ENCODE data around the gene MOK. TPM values are rescaled to one million over a fixed set of nuclear protein-coding genes. Genes with fewer than 3 reads are reported as not detected.
A peak's percentile ranks its signal among the peaks of the same experiment; 100 is the strongest.

MOK gene
- polyA plus RNA-seq, 12 donors, result 6.7 to 21.7 (median 8.1) TPM; not detected in 1

DNA sequence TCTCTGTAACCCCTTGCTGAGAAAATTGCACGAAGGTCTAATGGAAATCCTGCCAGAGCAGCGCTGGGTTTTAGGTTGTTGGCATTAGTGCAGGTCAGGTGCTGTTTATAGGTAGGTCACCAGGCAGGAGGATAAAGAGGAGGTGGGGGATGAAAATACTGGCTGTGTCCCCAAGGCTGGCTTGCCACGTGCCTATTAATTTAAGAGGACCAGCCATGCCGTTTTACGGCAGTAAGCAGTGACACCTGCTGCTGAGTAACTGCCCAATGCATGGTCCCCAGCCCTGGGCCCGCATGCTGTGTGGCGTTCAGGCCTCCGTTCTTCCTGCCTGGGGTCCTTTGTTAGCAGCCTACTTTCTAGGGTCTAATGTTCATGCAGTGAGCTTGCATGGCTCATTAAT lies 98.0 kb downstream of the MOK start:
- no peak for DNase-seq

DNA sequence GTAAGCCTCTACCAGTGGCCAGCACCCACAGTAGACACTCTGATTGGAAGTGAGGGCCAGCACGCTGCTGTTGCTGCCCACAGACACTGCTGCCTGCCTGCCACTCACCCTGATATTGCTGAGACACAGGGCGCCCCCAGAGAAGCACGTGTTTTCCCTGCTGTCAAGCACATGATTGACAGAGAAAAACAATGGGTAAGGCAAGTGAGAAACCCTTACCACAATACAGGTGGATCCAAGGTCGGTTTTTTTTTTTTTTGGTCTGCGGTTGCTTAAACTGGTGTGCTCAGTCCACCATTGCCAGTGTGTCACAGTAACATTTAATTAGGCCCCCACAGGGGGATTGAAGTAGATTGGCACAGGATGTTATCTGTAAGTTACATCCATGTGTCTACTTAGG lies 99.4 kb downstream of the MOK start:
- no peak for DNase-seq

DNA sequence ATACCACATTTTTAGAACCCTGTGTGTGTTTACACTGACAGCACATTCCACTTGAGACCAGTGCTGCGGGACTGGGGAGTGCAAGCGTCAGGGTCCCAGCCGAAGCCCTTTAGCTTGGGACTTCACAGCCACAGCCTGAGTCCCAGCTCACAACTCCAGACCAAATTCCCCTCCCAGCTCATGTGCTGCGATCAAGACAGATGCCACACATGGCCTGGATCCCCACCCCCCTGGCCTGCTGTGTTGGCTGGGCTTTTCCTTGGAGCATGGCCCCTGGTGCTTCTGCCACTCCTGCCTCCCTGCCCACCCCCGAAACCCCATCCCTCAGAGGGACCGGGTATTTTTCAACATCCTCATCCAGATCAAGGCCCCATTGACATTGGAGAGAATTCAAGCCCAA lies 101.6 kb downstream of the MOK start:
- DNase-seq, result no peak

DNA sequence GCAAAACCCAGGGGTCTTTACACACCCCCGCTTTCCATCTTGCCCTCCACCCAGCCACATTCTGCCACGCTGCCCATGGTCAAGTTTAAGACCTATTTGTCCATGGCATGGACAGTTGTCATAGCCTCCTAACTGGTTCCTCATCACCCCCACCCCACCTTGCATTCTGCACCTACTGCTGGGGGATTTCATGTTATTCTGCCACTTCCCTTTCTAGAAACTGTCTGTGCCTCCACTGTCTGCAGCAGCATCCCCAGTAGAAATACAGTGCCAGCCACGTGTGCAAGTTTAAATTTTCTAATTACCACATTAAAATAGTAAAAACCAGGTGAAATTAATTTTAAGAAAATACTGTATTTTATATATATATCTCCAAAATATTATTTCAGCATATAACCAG lies 102.0 kb downstream of the MOK start:
- DNase-seq, result no peak

DNA sequence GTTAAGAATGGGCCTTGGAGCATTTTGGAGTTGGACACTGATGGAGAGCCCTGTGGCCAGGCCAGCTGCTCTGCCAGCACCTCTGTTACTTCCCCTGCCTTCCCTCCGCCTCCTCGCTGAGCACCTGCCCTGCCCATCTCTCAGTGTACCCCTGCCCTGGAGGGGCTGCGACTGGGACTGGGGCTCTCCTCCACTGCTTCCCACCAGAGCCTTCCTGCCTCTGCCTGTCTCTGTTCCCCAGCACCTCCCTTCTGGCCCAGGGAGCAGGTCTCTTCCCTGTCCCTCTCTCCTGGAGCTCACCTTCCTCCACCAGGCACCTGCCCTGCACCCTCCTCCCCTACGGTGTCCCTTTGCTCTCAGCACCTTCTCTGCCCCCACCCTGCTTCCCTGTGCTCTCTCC lies 103.2 kb downstream of the MOK start:
- DNase-seq, result no peak

DNA sequence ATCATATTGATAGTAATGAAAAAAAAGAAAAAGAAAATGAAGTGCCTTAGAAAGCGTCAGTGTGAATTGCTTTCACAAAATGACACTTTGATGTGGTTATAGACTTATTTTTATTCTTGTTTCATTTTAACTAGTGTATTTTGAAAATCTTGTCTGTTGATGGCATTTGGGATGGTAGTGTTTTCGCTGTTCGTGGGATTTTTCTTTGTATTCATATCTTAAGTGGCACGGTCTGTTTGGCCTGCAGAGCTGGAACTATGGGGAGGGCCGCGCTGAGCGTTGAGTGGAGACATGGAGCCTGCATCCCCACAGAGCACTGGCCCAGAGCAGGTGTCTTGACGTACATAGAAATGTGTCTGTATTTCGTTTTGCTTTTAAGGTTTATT lies 103.6 kb downstream of the MOK start:
- DNase-seq, result no peak

DNA sequence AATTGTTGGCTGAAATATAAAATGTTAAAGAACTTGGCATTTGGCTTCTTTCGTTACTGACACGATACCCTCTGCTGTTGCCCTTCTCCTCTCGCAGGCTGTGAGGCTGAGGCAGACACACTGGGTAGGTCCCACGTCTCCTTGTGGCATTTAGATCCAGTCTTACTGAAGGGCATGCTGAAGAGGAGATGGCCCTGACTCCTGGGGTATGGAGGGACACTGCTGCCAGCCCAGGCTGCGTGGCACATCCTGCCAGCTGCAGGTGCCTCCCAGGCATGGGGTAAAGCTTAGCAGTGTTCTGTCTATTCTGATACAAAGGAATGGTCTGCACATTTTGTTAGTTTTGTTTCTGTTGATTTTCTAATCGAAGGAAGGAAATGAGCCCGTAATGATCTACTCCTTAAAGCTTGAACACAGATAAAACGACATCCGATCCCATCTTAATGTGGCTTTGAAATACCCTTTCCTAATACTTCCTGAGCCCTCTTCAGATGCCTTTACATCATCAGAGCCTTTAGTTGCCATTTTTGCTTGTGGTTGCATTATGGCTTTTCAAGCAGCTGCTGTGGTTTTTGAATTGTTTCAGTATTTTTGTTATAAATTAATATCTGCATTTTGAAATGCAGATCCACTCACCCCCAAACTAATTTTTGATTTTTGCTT lies 104.1 kb downstream of the MOK start:
- no peak for DNase-seq

DNA sequence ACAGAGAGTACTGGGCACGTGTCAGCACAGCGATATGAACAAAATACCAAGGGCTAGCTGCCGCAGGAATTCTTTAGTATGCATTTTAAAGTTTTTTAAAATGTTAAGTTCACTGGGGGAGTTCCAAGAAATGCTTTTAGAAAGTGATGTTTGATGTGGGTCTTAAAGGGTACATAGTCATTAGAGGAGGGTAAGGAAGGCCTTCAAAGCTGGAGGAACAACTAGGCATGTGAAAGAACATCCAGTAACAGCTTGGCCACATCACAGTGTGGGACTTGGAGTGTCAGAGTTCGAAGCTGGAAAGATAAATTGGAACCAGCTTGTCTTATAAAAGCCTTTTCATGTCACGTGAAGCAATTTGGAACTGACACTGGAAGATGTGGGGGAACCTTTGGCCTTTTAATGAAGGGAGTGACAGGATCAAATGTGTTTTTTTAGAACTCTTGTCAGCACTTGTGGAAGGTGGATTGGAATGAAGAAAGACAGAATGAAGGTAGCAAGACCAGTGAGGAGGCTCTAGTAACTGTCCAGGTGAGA lies 107.6 kb downstream of the MOK start:
- DNase-seq, result no peak

DNA sequence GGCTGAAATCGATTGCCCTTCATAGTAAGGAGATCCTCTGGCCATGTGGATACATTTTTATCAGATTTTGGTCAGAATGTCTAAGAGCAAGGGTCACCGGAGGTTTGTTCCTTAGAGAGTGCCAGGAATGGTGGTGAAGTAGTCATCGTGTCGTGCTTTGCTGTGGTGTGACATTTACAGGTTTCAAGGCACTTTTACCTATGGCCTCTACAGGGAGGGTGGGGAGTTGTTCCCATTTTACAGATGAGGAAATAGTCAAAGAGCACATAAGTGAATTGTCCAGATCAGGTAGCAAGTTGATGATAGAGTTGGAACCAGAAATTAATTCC lies 108.1 kb downstream of the MOK start:
- DNase-seq, result no peak

DNA sequence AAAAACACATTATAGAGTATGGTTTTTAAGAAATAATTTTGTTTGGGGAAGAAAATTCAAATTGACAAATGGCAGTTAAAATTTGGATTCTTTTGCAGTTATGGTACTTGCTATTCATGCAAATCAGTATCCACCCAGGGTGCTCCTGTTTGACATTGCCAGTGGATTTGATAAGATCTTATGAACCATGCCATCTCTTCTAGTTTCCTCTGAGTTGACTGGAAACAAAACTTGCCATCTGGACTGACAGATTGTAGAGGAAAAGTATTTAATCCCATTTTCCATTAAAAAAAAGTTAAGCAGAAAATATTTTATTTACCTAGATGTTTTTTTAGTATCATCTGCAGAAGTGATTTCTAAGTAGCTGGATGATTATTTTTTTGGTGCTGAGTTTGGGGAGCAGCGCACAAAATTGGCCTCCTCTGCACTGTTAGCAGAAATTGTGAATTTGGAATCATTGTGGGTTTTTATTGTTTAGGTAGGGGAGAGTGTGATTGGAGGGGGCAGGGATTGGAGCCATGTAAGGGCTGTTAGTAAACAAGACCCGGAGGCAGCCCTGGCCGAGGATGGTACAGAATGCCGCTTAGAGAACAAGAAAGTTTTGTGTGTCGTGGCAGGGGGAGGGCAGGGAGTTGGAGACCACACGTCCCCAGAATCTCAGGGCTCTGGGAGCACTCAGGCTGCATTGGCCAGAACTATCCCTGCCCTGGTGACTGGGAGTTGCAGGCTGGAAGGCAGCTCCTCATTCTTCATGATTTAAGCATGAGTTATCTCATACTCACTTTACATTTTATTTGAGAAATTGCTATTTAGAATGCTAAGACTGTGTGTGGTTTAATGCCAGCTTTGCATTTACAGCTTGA lies 108.7 kb downstream of the MOK start:
- DNase-seq, result no peak

DNA sequence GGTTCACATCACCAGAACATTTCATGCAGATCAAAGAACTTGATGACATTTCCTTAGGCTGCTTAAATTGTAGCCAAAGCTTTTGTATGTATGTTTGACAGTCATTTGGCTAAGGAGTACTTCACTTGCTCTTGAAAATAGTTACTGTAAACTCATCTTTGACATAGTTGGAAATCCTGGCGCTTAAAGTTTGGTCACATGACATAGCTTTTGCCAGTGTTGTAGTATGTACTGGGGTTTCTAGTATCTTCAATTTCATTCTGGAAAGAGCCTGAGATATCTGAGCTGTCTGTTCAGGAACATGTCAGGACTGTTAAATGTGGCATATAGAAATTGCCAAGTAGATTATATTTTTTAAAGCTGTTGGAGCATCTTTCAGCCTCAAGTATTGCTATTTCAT lies 109.5 kb downstream of the MOK start:
- peak; percentile 48 for DNase-seq

DNA sequence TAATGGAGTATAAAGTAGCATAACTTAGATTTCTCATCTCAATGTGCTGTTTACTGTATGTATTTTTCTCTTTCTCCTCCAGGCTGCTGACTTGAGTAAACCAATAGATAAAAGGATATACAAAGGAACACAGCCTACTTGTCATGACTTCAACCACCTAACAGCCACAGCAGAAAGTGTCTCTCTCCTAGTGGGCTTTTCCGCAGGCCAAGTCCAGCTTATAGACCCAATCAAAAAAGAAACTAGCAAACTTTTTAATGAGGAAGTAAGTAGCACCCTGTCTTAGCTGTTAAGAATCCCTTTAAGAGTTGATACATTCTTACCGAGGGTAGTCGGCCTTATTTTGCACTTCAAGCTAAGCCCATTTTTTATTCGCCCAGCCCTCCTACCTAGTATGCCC lies 110.1 kb downstream of the MOK start:
- DNase-seq, result no peak

DNA sequence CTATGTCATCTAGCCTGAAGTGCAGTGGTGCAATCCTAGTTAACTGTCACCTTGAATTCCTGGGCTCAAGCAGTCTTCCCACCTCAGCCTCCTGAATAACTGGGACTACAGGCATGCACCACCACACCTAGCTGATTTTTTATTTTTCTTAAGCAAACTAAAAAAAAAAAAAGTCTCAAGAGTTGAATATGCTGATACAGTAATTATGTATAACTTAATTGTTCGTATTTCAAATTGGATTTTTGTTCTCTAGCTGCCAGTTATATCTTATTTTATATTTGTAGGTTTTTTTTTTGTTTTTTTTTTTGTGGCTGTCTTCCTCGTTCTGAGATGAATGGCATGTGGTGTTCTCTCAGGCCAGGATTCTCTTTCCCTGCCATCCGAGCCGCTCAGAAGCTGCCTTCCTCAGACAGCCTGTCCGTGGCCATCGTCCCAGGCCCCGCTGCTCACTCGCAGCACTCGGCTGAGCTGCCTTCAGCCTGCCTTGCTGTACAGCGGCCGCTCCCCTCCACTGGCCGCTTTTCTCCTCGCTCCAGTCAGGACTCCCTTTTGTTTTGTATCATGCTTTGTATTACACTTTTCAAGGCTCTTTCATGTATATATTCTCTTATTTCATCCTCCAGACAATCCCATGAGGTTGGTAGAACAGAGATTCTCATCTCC lies 112.0 kb downstream of the MOK start:
- no peak for DNase-seq

DNA sequence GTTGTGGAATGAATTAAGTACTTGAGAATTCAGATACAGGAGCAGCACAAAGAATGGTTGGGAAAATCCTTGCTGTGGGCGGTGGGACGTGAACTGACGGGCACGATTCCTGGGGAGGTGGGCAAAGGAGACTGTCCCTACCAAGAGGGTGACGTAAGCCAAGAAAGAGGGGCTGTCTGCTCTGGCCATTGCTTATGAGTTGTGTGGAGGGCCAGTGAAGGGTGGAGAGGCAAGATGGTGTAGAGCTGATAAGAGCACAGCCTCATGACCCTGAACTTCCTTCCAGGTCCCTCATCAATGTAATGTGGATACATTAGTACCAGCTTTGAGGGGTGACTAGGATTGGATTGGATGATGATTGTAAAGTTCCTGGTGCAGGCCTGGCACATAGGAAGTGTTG lies 115.1 kb downstream of the MOK start:
- no peak for DNase-seq

DNA sequence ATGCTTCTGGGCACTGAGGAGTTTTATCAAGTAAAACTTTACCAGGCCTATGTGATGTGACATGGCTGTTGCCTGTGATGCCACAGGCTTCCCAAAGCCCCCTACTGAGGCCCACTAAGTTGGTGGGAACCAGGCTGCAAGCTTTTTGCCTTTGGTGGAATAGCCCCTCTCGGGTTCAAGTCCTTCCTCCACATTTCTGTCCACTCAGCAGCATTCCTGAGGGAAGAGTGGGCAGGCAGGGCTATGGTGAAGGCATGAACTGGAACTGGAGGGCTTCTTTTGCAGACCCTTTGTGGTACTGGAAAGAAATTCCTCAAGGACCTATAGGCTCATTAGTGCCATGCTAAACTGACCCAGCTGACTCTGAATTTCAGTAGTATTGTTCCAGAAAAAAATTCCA lies 116.8 kb downstream of the MOK start:
- no peak for DNase-seq

DNA sequence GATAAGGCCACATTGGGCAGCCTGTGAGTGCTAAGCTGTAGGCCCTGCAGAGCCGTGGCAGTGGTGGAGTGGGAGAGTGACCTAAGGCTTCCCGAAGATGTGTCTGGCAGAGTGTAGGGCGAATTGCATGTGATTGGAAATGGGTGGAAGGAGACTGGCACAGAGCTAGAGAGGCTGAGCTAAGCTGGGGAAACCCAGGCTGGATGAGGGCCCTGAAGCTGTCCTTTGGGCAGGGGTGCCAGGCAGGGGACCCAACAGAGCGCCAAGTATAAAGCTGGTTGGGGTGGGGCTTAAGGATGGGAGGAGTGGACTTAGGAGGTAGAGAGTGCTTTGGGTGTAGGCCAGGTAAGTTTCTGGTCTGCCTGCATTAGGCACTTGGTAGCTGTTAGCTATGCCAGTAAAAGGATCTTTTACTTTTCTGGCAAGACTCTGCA lies 117.4 kb downstream of the MOK start:
- DNase-seq, result no peak

DNA sequence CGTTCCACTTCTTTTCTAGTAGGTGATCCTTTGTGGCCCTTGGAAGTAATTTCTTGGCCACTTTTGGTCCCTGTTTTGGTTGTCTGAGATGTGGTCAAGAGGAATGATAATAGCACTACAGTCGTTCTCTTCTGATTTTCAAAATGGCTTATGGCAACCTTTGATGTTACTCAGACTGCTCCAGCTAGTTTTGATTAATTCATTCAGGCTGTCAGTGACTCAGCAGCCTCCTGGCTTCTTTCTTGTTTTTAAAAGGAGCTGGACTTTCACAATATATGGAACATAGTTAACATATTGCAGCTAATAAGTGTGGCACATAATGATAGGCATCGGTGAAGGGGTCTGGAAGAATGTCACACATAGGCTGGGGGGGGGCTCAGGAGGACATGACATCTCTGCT lies 117.9 kb downstream of the MOK start:
- DNase-seq, result no peak

DNA sequence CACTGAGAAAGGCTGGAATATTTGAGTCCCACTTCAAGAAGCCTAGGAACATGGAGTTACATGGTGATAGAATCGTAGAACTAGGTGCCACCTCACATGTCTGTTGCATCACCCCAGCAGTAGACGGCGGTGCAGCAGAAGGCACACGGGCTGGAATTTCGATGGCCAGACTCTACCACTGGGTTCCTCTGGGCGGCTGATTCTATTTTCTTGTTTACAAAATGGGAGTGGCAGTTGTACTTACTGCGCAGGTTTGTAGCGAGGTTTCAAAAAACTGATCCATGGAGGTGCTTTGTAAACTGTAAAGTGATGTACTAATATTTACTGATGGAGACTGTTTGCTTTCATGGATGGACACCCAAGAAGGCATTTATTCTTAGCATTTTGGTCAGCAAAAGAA lies 119.6 kb downstream of the MOK start:
- no peak for DNase-seq

DNA sequence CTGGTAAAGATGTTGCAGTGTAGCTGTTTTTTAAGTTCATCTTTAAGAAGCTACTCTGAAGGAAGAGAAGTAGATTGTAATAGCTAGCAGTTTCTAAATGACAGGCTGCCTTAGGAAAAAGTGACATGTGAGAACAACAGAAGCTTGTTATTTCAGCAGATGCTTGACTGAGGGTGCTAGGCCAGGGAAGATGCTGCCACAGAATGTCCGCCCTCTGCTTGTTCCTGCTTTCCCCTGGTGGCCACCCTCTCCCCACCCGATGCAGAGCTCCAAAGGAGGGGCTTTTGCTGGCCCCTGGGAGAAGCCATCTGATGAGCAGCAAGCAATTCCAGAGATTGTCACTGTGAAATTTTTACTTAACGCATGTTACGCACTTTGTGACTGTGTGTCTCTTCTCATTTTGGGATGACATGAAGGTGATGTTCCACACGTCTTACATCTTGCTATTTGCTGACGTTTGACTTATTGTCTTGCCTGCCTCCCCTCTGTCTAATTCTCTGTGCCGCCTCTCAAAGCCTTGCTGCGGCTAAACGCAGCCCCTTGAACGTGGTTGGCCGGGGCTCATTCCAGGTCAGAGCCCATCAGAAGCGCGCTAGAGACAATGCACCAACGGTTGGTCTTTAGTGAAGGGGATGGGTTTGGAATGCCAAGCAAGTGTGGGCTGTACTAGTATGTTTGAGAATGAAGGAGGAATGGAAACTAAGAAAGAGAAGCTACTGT lies 120.5 kb downstream of the MOK start:
- no peak for DNase-seq

DNA sequence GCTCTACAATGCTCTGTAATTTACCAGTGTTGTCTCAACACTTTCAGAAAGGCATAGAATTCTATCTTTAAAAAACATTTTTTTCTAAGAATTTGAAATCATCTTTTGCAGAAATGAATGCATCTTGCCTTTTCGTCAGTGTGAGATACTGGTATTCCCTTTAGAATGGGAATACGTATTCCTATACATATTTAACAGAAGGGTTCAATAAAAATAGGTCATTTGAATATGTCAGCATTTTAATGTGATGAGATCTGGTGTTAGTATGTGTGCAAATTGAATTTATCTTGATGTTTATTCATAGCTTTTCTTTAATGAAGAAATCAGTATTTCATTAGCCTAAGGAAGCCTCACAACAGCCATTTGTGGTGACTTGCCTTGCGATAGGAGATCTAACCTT lies 121.1 kb downstream of the MOK start:
- no peak for DNase-seq

DNA sequence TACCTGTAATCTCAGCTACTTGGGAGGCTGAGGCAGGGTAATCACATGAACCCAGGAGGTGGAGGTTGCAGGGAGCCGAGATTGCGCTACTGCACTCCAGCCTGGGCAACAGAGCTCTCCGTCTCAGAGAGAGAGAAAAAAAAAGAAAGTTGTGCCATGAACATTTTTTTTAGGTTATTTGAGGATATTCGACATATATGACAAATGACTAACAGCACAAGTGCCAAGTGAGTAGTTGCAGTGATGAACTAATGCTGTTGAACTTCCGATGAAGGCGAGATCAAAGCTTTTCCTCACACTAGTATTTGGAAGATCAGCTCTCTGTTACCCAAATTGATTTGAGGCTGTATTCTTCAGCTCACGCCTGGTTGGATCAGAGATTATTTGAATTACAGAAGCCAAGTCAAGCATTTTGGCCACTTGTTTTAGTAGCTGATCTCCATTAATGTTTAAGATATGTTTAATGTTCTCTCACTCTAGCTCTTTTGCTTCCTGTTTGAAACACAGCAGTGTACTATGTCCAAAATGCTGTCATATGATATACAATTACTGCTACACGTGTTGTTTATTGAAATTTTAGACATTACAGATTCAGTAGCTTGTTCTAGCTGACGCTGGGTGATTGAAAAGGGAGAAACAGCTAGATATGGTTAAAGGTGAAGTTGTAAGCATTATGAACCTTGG lies 121.9 kb downstream of the MOK start:
- no peak for DNase-seq

DNA sequence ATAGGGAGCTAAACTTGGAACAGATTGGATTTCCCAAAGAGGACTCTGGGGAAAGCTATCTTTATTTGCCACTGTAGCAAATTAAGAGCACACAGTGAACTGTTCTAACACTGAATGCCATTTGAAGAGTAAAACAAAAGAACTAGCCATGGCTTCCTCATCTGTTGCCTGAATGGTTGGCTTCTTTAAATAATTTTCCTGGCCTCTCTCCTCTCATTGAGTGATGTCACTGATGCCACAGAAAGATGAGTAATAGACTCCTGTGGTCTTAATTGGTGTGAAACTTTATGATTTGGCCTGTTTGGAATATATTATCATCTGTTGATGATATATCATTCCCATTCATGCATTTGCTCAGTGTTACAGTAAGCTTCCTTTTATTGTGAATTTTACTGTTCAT lies 122.8 kb downstream of the MOK start:
- DNase-seq, result no peak
